HCT116 (cell line): ENCODE measurements around the gene OR11H7. TPM values are rescaled to one million over a fixed set of nuclear protein-coding genes. Genes with fewer than 3 reads are reported as not detected.
"Not testable (repeated sequence)": the region's sequence is repeated elsewhere in the genome, so short reads cannot be mapped to it uniquely, and the experiment has no call there.

ENCODE experiments used
- ATAC-seq: fragments of 200-7000 bp; cut with Tn5 transposase; 2 replicates; pipeline ENCODE4 v1.9.1; 2020; ENCODE audit warnings: mild to moderate bottlenecking, moderate library complexity
- BruUV-seq: library from RNA; stranded (reverse); fragments of 400-500 nt; replicated peaks from 2 replicates; lab custom pipeline; 2021; lab: Mats Ljungman, UMichigan
- CTCF ChIA-PET: fragments of 300-600 bp; sonication (Branson Sonifier 250); formaldehyde crosslinking; loops from one replicate; lab custom pipeline; 2021; ENCODE audit warnings: antibody characterized with exemption; lab: Charles Lee
- POLR2A ChIA-PET: fragments of 300-600, 350-600 bp; sonication (Branson Sonifier 250); formaldehyde crosslinking; loops from one replicate; lab custom pipeline; 2021; ENCODE audit warnings: antibody characterized with exemption; lab: Charles Lee
- RAD21 ChIA-PET, 2 experiments: fragments of 300-600 bp; sonication (Branson Sonifier 250); formaldehyde crosslinking; loops; one replicate each; lab custom pipeline; 2023; ENCODE audit warnings: low total read pairs in 2 of 2; ENCODE audit not compliant: uncharacterized antibody in 2 of 2, unreplicated experiment in 2 of 2, low non-redundant PET in 1 of 2; lab: Charles Lee
- DNase-seq: peaks from one replicate; pipeline ENCODE4 v3.0.0-alpha.2; 2010; ENCODE audit warnings: low read depth, low spot score
- H2AFZ ChIP-seq: fragments of 200-600 bp; shearing (Covaris generic), sonication (generic); 2 replicates; pipeline ENCODE4 v1.6.1; 2017; ENCODE audit warnings: low read depth, mixed run types, mixed read lengths, antibody characterized with exemption, low read length; ENCODE audit not compliant: poor library complexity, severe bottlenecking
- H3K27ac ChIP-seq: 2 replicates; pipeline ENCODE4 v1.5.1; 2012; ENCODE audit warnings: low read depth, low read length
- H3K27me3 ChIP-seq: fragments of 200-600 bp; sonication (generic); 2 replicates; pipeline ENCODE4 v1.6.1; 2016; ENCODE audit warnings: mixed run types, low read length, mixed read lengths; ENCODE audit not compliant: insufficient read depth
- H3K36me3 ChIP-seq, 2 experiments: fragments of 200-500 bp in 1 of 2; fragments of 200-600 bp in 1 of 2; sonication (Bioruptor generic) in 1 of 2; sonication (generic) in 1 of 2; 2 replicates each; pipeline versions ENCODE4 v1.5.1 to v1.6.1; 2014 to 2016; ENCODE audit warnings: low read length in 2 of 2, inconsistent platforms in 1 of 2, mixed read lengths in 1 of 2, mixed run types in 1 of 2; ENCODE audit not compliant: insufficient read depth in 2 of 2, control insufficient read depth in 1 of 2
- H3K4me1 ChIP-seq, 2 experiments: fragments of 200-600 bp in 1 of 2; sonication (generic) in 1 of 2; 2 replicates each; pipeline versions ENCODE4 v1.5.1 to v1.6.1; 2012 to 2017; ENCODE audit warnings: low read length in 2 of 2, inconsistent platforms in 1 of 2, mild to moderate bottlenecking in 1 of 2, mixed read lengths in 1 of 2, mixed run types in 1 of 2, moderate library complexity in 1 of 2; ENCODE audit not compliant: insufficient read depth in 2 of 2, control insufficient read depth in 1 of 2
- H3K4me2 ChIP-seq: fragments of 200-600 bp; sonication (generic); 2 replicates; pipeline ENCODE4 v1.6.1; 2017; ENCODE audit warnings: mixed run types, low read length, mixed read lengths
- H3K4me3 ChIP-seq, 2 experiments: fragments of 200-600 bp in 1 of 2; sonication (generic) in 1 of 2; replicated peaks in 1 of 2; 2 replicates each; pipeline ENCODE4 v1.5.1; 2011 to 2016; ENCODE audit warnings: low read length in 2 of 2, control low read depth in 1 of 2, low read depth in 1 of 2, mild to moderate bottlenecking in 1 of 2, mixed read lengths in 1 of 2, mixed run types in 1 of 2
- H3K79me2 ChIP-seq: fragments of 200-600 bp; sonication (generic); 2 replicates; pipeline ENCODE4 v1.6.1; 2017; ENCODE audit warnings: mild to moderate bottlenecking, mixed run types, low read length, moderate library complexity, mixed read lengths; ENCODE audit not compliant: insufficient read depth
- H3K9ac ChIP-seq: fragments of 200-600 bp; sonication (generic); 2 replicates; pipeline ENCODE4 v1.6.1; 2016; ENCODE audit warnings: low read length, mixed read lengths
- H3K9me2 ChIP-seq: fragments of 200-600 bp; sonication (generic), shearing (Covaris generic); 2 replicates; pipeline ENCODE4 v1.6.1; 2017; ENCODE audit warnings: mixed run types, mild to moderate bottlenecking, moderate library complexity; ENCODE audit not compliant: insufficient read depth
- H3K9me3 ChIP-seq, 2 experiments: fragments of 200-500 bp in 1 of 2; fragments of 200-600 bp in 1 of 2; sonication (Bioruptor generic) in 1 of 2; sonication (generic) in 1 of 2; 2 replicates each; pipeline ENCODE4 v1.6.1; 2014 to 2017; ENCODE audit warnings: low read length in 2 of 2, mixed read lengths in 2 of 2, inconsistent platforms in 1 of 2, low read depth in 1 of 2, mild to moderate bottlenecking in 1 of 2, mixed run types in 1 of 2, moderate library complexity in 1 of 2; ENCODE audit not compliant: control insufficient read depth in 1 of 2, insufficient read depth in 1 of 2
- H4K20me1 ChIP-seq: fragments of 200-600 bp; sonication (generic), shearing (Covaris generic); 2 replicates; pipeline ENCODE4 v1.6.1; 2017; ENCODE audit warnings: mixed run types, mild to moderate bottlenecking, moderate library complexity; ENCODE audit not compliant: insufficient read depth
- EZH2 ChIP-seq: fragments of 200-600 bp; sonication (generic); IDR thresholded peaks from 2 replicates; pipeline ENCODE4 v1.6.1; 2017; ENCODE audit warnings: antibody characterized with exemption, mixed run types
- JUND ChIP-seq: IDR thresholded peaks from 2 replicates; pipeline ENCODE4 v1.6.1; 2012
- POLR2AphosphoS5 ChIP-seq: IDR thresholded peaks from 2 replicates; pipeline ENCODE4 v1.6.1; 2011; ENCODE audit warnings: mild to moderate bottlenecking, low read depth, low read length, moderate library complexity
- SRF ChIP-seq: IDR thresholded peaks from 2 replicates; pipeline ENCODE4 v1.6.1; 2012; ENCODE audit warnings: low read depth
- YY1 ChIP-seq: IDR thresholded peaks from 2 replicates; pipeline ENCODE4 v1.6.1; 2011; ENCODE audit warnings: low read length, low read depth, moderate library complexity, mild to moderate bottlenecking; ENCODE audit not compliant: insufficient replicate concordance; ENCODE audit errors: extremely low read depth
- intact Hi-C: fragments of 100-400 bp; cut with micrococcal nuclease; formaldehyde crosslinking; loops from 2 replicates; pipeline ENCODE4 v1.10.0; 2022
- total RNA-seq: library from RNA; stranded (reverse); gene quantifications from one replicate; pipeline ENCODE4 v1.2.1, GENCODE V29; 2021; ENCODE audit not compliant: unreplicated experiment
- TF ChIP-seq, protein P1 (sequence below): IDR thresholded peaks from 2 replicates; pipeline ENCODE4 v1.6.1; 2012
- TF ChIP-seq, protein P2 (sequence below): IDR thresholded peaks from 2 replicates; pipeline ENCODE4 v1.6.1; 2012; ENCODE audit warnings: low read depth

OR11H7 gene
- total RNA-seq, 1 experiment from 2014 or later: not detected

DNA sequence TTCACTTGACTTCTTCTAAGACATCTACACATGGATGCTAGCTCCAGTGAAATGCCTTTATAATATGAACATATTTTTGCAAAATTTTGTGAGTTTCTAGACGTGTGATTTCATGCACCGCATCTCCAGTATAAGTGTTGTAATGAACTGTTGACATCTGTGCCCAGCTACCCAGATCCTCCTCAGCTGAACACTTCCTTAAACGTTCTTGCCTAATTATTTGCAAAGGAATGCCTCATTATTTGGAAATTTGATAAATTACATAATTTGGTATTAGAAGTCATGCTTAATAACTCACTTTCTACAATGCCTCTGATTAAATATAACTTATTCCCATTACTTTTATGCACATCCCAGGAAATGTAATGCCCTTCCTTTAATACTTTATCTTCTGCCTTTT, 24.1 kb upstream of the OR11H7 start:
- DNase-seq: no peak
- TF ChIP-seq JUND (no peak), EZH2 (no peak)
- Histone ChIP-seq H3K27ac (no peak overlapping the region), H3K4me3 (no peak overlapping the region), H4K20me1 (no peaks in the 10 kb centered on the region), H3K79me2 (no peaks in the 10 kb centered on the region), H3K9ac (no peak overlapping the region), H2AFZ (no peak overlapping the region), H3K9me3 (no peaks in the 10 kb centered on the region), H3K4me1 (no peaks in the 10 kb centered on the region), H3K4me2 (no peak overlapping the region), H3K27me3 (no peaks in the 10 kb centered on the region), H3K9me2 (no peaks in the 10 kb centered on the region), H3K36me3 (no peaks in the 10 kb centered on the region)
- POLR2A ChIA-PET: interaction anchor here (0.7 kb wide), 1 partner anchor 16 kb away, joined by 3 read pairs; no protein-coding TSS in a partner anchor
- no TSS peak for BruUV-seq
- intact Hi-C loops: no loop called here
- CTCF ChIA-PET: no interaction called here
- ATAC-seq: no peak
- RAD21 ChIA-PET: no interaction called here

GRCh38 chr14:20209595-20209994, 19.2 kb upstream of the OR11H7 start:
- Histone ChIP-seq H3K79me2 (no peaks in the 10 kb centered on the region), H3K27me3 (no peaks in the 10 kb centered on the region), H3K4me1 (no peaks in the 10 kb centered on the region), H4K20me1 (no peaks in the 10 kb centered on the region), H2AFZ (no peak overlapping the region), H3K9me2 (no peaks in the 10 kb centered on the region), H3K27ac (no peak overlapping the region), H3K9me3 (no peaks in the 10 kb centered on the region), H3K4me2 (no peak overlapping the region), H3K9ac (no peak overlapping the region), H3K36me3 (no peaks in the 10 kb centered on the region), H3K4me3 (no peak overlapping the region)
- ATAC-seq (no peak), DNase-seq (no peak)
- intact Hi-C loops: no loop called here
- POLR2A ChIA-PET: no interaction called here
- CTCF ChIA-PET: no interaction called here
- TF ChIP-seq, protein P1, sequence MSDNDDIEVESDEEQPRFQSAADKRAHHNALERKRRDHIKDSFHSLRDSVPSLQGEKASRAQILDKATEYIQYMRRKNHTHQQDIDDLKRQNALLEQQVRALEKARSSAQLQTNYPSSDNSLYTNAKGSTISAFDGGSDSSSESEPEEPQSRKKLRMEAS: no peak
- TF ChIP-seq YY1 (no peak), SRF (no peak), POLR2AphosphoS5 (no peak)
- TF ChIP-seq, protein P2, sequence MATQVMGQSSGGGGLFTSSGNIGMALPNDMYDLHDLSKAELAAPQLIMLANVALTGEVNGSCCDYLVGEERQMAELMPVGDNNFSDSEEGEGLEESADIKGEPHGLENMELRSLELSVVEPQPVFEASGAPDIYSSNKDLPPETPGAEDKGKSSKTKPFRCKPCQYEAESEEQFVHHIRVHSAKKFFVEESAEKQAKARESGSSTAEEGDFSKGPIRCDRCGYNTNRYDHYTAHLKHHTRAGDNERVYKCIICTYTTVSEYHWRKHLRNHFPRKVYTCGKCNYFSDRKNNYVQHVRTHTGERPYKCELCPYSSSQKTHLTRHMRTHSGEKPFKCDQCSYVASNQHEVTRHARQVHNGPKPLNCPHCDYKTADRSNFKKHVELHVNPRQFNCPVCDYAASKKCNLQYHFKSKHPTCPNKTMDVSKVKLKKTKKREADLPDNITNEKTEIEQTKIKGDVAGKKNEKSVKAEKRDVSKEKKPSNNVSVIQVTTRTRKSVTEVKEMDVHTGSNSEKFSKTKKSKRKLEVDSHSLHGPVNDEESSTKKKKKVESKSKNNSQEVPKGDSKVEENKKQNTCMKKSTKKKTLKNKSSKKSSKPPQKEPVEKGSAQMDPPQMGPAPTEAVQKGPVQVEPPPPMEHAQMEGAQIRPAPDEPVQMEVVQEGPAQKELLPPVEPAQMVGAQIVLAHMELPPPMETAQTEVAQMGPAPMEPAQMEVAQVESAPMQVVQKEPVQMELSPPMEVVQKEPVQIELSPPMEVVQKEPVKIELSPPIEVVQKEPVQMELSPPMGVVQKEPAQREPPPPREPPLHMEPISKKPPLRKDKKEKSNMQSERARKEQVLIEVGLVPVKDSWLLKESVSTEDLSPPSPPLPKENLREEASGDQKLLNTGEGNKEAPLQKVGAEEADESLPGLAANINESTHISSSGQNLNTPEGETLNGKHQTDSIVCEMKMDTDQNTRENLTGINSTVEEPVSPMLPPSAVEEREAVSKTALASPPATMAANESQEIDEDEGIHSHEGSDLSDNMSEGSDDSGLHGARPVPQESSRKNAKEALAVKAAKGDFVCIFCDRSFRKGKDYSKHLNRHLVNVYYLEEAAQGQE: no peak
- no TSS peak for BruUV-seq
- RAD21 ChIA-PET: no interaction called here

GRCh38 chr14:20212406-20212805, 16.4 kb upstream of the OR11H7 start:
- ATAC-seq, H3K4me2 ChIP-seq, H3K36me3 ChIP-seq, BruUV-seq, H3K27me3 ChIP-seq, H4K20me1 ChIP-seq, H3K79me2 ChIP-seq, H3K9ac ChIP-seq, H3K4me3 ChIP-seq, H3K9me2 ChIP-seq, RAD21 ChIA-PET, H3K4me1 ChIP-seq, CTCF ChIA-PET, POLR2A ChIA-PET, intact Hi-C loops, DNase-seq, H3K27ac ChIP-seq, H3K9me3 ChIP-seq, H2AFZ ChIP-seq: not testable (repeated sequence)
